CD4-positive, alpha-beta memory T cell (primary cell): ENCODE results near the gene RIPPLY1. TPM values are rescaled to one million over a fixed set of nuclear protein-coding genes. Genes with fewer than 3 reads are reported as not detected.

Experiments used
- polyA plus RNA-seq, 2 donors: library from polyadenylated mRNA; unstranded; fragments of 300-500 nt; fragmentation: Illumina TruSeq; gene quantifications; one replicate each; pipeline ENCODE4 v1.2.3, GENCODE V29; 2021
- total RNA-seq, 2 experiments: library from RNA; stranded (reverse); gene quantifications; one replicate each; pipeline ENCODE4 v1.2.3, GENCODE V29; 2021

RIPPLY1 gene
- total and polyA plus RNA-seq, 4 experiments from 2014 or later: not detected

Other genes with a start within 250 kb of the RIPPLY1 start
- gene RNF128, start 176.6 kb downstream of the RIPPLY1 start, total RNA-seq: under 1 TPM in 1 of 2 experiments, not detected in 1; 0.11 TPM
- gene RNF128, start 176.6 kb downstream of the RIPPLY1 start, polyA plus RNA-seq: under 1 TPM; 0.23 to 0.42 TPM
- gene TBC1D8B, start 100.7 kb downstream of the RIPPLY1 start, total RNA-seq: 1 to 10 TPM; 2.9 to 3.8 TPM
- gene TBC1D8B, start 100.7 kb downstream of the RIPPLY1 start, polyA plus RNA-seq: under 1 TPM; 0.28 to 0.50 TPM
- gene CLDN2, start 17.1 kb upstream of the RIPPLY1 start, total RNA-seq: not detected
- under 1 TPM in 1 of 2 donors, not detected in 1; 0.11 TPM for gene CLDN2, start 17.1 kb upstream of the RIPPLY1 start, polyA plus RNA-seq
- gene MORC4, start 96.9 kb upstream of the RIPPLY1 start, total RNA-seq: 10 to 100 TPM; 12.4 to 12.6 TPM
- 10 to 100 TPM in 1 of 2 donors, 1 to 10 TPM in 1; 7.9 to 10.6 TPM for gene MORC4, start 96.9 kb upstream of the RIPPLY1 start, polyA plus RNA-seq
- gene RBM41, start 215.5 kb upstream of the RIPPLY1 start, total RNA-seq: 10 to 100 TPM; 27.8 to 29.8 TPM
- 10 to 100 TPM in 1 of 2 donors, 1 to 10 TPM in 1; 9.1 to 14.4 TPM for gene RBM41, start 215.5 kb upstream of the RIPPLY1 start, polyA plus RNA-seq